Adrenal gland (tissue), 5 donors: Measurements from ENCODE around the gene KLHL29.

Source experiments
- CTCF ChIP-seq, 6 experiments: fragments of 450-650 bp in 4 of 6; fragments of 200-600 bp in 2 of 6; sonication (generic) in 1 of 6; IDR thresholded peaks; 1 replicate in 5 of 6; 2 replicates in 1 of 6; pipeline versions ENCODE4 v1.5.1 to v1.8.0; 2016 to 2021; ENCODE audit warnings: antibody characterized with exemption in 6 of 6, mild to moderate bottlenecking in 2 of 6, moderate library complexity in 1 of 6
- POLR2A ChIP-seq, 2 donors: fragments of 450-650 bp; IDR thresholded peaks; one replicate each; pipeline ENCODE4 v1.6.1; 2017; ENCODE audit warnings: antibody characterized with exemption in 2 of 2, mild to moderate bottlenecking in 2 of 2, moderate library complexity in 1 of 2
- donor health status: DM: no; HTN: no; CAD: no.

- no peak for TF ChIP-seq CTCF (IDR thresholded peaks at IDR 0.05)
- TF ChIP-seq POLR2A (IDR thresholded peaks at IDR 0.05), result no peak
These were observed 153.0 kb downstream of the KLHL29 start for GRCh38 chr2:23537991-23538390.
